Pancreas (tissue), 10 donors: ENCODE results near the gene EFCAB6. TPM values are rescaled to one million over a fixed set of nuclear protein-coding genes. Genes with fewer than 3 reads are reported as not detected.

Source experiments
- ATAC-seq, 4 donors: fragments of 200-7000 bp; cut with Tn5 transposase; one replicate each; pipeline versions ENCODE4 v1.8.0 to v1.9.1; 2020; ENCODE audit warnings: mild to moderate bottlenecking in 4 of 4, moderate library complexity in 4 of 4
- DNase-seq, 6 donors: peaks; one replicate each; pipeline ENCODE4 v3.0.0-alpha.2; 2020
- FAIRE-seq: peaks from 2 replicates; lab custom pipeline; 2012; peaks lifted over from hg19 to GRCh38; lab: Jason Lieb, UNC
- H3K27ac ChIP-seq, 4 donors: fragments of 200-600 bp; sonication (generic); 1 replicate in 3 of 4; 2 replicates in 1 of 4; pipeline versions ENCODE4 v1.5.0 to v1.8.0; 2020
- H3K27me3 ChIP-seq, 4 donors: fragments of 200-600 bp; one replicate each; pipeline ENCODE4 v1.8.0; 2021
- H3K36me3 ChIP-seq, 3 donors: fragments of 200-600 bp; sonication (generic) in 1 of 3; one replicate each; pipeline versions ENCODE4 v1.5.0 to v1.8.0; 2020 to 2021
- H3K4me1 ChIP-seq, 3 donors: fragments of 200-600 bp; one replicate each; pipeline ENCODE4 v1.8.0; 2021
- H3K4me3 ChIP-seq, 4 donors: fragments of 200-600 bp; sonication (generic) in 2 of 4; one replicate each; pipeline versions ENCODE4 v1.5.0 to v1.8.0; 2020 to 2021
- H3K9me3 ChIP-seq, 4 donors: fragments of 200-600 bp; one replicate each; pipeline ENCODE4 v1.8.0; 2021
- WGBS, 2 donors: extraction: QIAGEN DNeasy Blood & Tissue Kit; methylation state at CpG; one replicate each; pipeline ENCODE4 v1.1.7; 2013; 5-methylcytosine and 5-hydroxymethylcytosine counted together
- intact Hi-C, 3 donors: fragments of 100-400 bp; cut with DNase I; formaldehyde crosslinking; loops; one replicate each; pipeline versions ENCODE4 v1.11.1 to v1.14.2; 2022
- polyA plus RNA-seq, 2 donors: library from polyadenylated mRNA; stranded (reverse); fragments of 200-250 nt; gene quantifications; one replicate each; pipeline ENCODE4 v1.2.3, GENCODE V29; 2013
- total RNA-seq, 6 donors: library from RNA; stranded (reverse); fragmentation: NEBNext Ultra II Directional in 4 of 6; extraction: Animal tissue kit (Norgen Biotek cat#: 25700) in 4 of 6; gene quantifications; one replicate each; pipeline versions ENCODE4 v1.2.1 to v1.2.4, GENCODE V29; 2021 to 2023
- TF ChIP-seq, protein P1 (sequence below), 4 donors: fragments of 200-600 bp; sonication (generic) in 3 of 4; IDR thresholded peaks; one replicate each; pipeline versions ENCODE4 v1.5.0 to v1.8.0; 2021; ENCODE audit warnings: antibody characterized with exemption in 4 of 4
- donor health status: healthy with polysubstance abuse.
- donor health status: DM: no; HTN: no; CAD: no; lungs with moderate emphysema.
- donor health status: DM: no; HTN: no; CAD: no.
- donor health status: control.
- donor health status: control.
- donor health status: Bipolar disorder and iron deficiency.
- donor health status: DM: yes; HTN: yes; CAD: no.
- donor health status: DM: no; HTN: no; CAD: no.
- donor health status: DM: no; HTN: no; CAD: no.
- donor health status: DM: yes; HTN: yes; CAD: no.

The EFCAB6 gene
- total and polyA plus RNA-seq, 8 donors, result 1.6 to 3.4 (median 2.2) TPM

DNA sequence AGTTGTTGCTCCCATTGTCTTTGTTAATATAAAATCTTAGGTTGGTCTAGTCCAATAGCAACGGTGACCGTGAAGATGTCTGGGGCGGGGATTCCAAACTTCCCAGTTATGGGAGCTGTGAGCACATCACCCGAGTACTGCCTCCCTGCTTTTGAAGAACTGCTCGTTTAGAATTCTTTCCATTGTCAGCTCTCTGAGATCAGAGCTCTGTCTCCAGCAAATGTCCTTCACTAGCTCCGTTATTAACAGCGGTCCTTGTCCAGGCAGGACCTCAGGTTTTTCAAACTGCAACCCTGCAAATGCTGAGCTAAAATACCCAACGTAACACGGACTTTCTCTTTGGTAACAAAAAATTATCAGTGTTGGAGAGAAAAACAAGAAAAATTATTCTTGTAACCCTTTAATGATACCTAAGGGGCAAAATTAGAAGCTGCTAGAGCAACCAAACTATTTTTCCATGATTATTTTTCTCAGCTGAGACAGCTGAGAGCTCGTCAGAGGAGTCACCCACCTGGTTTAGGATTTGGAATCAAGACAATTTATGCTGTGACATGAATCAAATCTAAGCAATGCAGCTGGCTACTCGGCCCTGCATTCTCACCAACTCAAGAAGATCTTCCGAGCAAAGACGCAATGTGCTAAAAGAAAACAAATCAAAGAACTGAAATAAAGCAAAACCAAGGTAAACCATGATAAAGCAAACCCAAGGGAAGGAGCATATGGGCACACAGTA is 15.1 kb upstream of the EFCAB6 start:
- WGBS, 2 donors, result 39 to 49% methylated on average over 13 of the region's 13 CpGs
- ATAC-seq (no peak), FAIRE-seq (no peak), DNase-seq (no peak)
- peaks cover 6 to 15% (median 12%) of the 10 kb centered on the region in 3 donors for H3K4me1 ChIP-seq
- TF ChIP-seq, protein P1, sequence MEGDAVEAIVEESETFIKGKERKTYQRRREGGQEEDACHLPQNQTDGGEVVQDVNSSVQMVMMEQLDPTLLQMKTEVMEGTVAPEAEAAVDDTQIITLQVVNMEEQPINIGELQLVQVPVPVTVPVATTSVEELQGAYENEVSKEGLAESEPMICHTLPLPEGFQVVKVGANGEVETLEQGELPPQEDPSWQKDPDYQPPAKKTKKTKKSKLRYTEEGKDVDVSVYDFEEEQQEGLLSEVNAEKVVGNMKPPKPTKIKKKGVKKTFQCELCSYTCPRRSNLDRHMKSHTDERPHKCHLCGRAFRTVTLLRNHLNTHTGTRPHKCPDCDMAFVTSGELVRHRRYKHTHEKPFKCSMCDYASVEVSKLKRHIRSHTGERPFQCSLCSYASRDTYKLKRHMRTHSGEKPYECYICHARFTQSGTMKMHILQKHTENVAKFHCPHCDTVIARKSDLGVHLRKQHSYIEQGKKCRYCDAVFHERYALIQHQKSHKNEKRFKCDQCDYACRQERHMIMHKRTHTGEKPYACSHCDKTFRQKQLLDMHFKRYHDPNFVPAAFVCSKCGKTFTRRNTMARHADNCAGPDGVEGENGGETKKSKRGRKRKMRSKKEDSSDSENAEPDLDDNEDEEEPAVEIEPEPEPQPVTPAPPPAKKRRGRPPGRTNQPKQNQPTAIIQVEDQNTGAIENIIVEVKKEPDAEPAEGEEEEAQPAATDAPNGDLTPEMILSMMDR (IDR thresholded peaks at IDR 0.05), result no peak
- no peak overlapping the region for H3K4me3 ChIP-seq
- H3K27me3 ChIP-seq, result no peaks in the 10 kb centered on the region
- no peak overlapping the region for H3K27ac ChIP-seq
- no peaks in the 10 kb centered on the region for H3K36me3 ChIP-seq
- H3K9me3 ChIP-seq, result no peaks in the 10 kb centered on the region
- intact Hi-C loops, result loop anchor here in 2 of 3 donors (5.0 to 10.0 kb wide), 2 partner anchors 440 to 552 kb away; no protein-coding TSS in a partner anchor

DNA sequence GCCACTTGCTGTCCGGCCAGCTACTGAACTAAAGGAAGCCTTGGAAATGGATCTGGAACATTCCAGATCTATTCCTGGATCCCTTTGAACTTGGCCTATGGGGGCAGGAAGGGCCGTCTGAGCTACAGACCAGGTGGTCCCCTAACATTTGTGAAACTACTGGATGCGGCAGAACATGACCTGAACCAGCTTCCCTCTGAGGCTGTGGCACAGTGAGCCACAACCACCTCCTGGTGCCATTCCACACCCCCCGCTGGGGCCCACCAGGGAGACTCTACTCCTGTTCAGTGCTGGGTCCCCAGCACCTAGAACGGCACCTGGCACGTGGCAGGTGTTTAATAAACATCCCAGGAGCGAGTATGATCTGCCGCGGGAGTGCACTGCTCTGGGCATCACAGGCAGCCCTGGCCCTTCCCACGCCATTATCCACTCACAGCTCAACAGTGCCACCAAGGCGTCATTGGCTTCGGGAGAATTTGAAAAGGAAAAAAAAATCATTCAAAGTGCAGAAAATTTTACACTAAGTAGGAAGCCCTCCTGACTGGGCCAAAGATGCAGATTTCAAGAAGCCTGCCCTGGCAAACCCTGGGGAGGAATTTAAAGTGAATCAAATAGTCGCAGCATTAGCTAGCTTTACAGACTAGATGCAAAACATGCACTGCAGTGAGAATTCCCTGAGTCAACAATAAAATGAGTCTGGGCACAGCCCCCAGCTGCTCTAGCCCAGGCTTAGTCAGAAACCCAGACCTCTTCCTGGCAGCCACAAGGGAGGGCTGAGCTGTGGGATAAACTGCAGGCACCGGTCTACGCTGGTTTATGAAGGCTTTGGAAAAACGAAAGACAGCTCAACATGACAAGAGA is 14.3 kb upstream of the EFCAB6 start:
- peak in 3 of 4 donors; percentile 59 to 61 (median 60) for ATAC-seq
- Histone ChIP-seq H3K27ac (no peak overlapping the region), H3K4me3 (no peak overlapping the region)

DNA sequence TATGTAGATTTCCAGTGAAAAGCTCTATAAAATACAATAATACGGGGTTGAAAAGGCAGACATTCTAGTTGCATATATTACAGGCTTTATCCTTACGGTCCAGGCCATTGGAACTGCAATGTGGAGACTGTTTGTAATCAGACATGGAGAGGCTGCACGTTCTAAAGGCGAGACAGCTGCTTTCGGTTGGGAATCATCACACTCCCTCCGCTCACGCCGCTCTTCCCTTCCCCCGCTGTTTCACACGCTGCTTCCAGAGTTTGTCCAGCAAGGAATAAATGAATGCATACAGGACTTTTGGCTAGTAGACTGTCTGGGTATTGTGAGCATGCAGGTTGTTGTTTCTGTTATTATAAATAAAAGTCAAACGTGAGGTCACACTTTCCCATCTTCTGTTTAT is 13.5 kb upstream of the EFCAB6 start:
- intact Hi-C loops, result loop anchor here in 2 of 3 donors (5.0 to 10.0 kb wide), 2 partner anchors 438 to 551 kb away; no protein-coding TSS in a partner anchor
- DNase-seq, result peak in 1 of 6 donors; percentile 1
- ATAC-seq, result no peak

More for the DNA sequence above, 14.3 kb upstream of the EFCAB6 start:
- WGBS, 2 donors, result 22 to 27% methylated on average over 16 of the region's 16 CpGs
- no peaks in the 10 kb centered on the region for H3K9me3 ChIP-seq
- peaks cover 6 to 15% (median 12%) of the 10 kb centered on the region in 3 donors for H3K4me1 ChIP-seq
- FAIRE-seq (no peak), DNase-seq (peak in 5 of 6 donors; percentile 29 to 69 (median 44))
- TF ChIP-seq, protein P1 (IDR thresholded peaks at IDR 0.05), result peak in 3 of 4 donors; percentile 15 to 19 (median 17)
- H3K27me3 ChIP-seq, result no peaks in the 10 kb centered on the region
- no peaks in the 10 kb centered on the region for H3K36me3 ChIP-seq
- intact Hi-C loops, result loop anchor here in 2 of 3 donors (5.0 to 10.0 kb wide), 2 partner anchors 439 to 552 kb away; no protein-coding TSS in a partner anchor

DNA sequence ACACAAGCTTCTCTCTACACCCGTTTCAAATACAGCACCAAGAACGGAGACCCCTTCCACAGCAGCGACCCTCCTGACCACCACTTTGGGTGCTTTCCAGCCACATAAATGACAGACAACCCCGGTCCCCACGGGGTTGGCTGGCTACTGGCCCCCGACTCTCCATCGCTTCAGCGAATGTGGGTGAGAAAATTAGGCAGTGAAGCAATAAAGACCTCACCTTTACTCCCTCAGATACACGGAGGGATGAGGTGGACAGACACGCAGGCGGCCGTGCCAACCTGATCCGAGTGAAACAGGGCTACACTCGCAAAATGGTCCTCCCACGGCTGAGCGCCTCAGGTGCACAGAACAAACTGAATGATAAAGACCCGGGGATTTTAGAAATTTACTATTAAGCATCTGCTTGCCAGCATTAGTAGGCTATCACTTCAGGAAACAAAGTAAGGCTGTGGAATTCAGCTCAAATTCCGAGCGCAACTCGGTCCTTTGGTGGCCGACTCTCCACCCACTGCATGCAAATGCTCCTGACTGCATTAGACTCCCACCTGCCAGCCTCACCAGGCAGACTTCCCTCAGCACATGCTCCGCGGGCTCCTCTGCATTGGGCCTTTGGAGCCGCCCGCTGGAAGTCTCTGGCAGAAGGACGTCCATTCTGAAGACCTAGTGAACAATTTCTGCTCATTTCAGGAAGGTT is 12.8 kb upstream of the EFCAB6 start:
- Histone ChIP-seq H3K36me3 (no peaks in the 10 kb centered on the region), H3K4me3 (no peak overlapping the region), H3K4me1 (peaks cover 6 to 15% (median 12%) of the 10 kb centered on the region in 3 donors), H3K27me3 (no peaks in the 10 kb centered on the region), H3K9me3 (no peaks in the 10 kb centered on the region), H3K27ac (no peak overlapping the region)
- WGBS, 2 donors, result 62 to 76% methylated on average over 26 of the region's 26 CpGs
- intact Hi-C loops, result loop anchor here in 2 of 3 donors (5.0 to 10.0 kb wide), 2 partner anchors 438 to 550 kb away; no protein-coding TSS in a partner anchor
- ATAC-seq (no peak), FAIRE-seq (no peak), DNase-seq (peak in 3 of 6 donors; percentile 8 to 49 (median 30))
- TF ChIP-seq, protein P1 (IDR thresholded peaks at IDR 0.05), result no peak

More for the DNA sequence above, 13.5 kb upstream of the EFCAB6 start:
- FAIRE-seq, result no peak
- H3K9me3 ChIP-seq, result no peaks in the 10 kb centered on the region
- H3K27me3 ChIP-seq, result no peaks in the 10 kb centered on the region
- TF ChIP-seq, protein P1 (IDR thresholded peaks at IDR 0.05), result no peak
- peaks cover 6 to 15% (median 12%) of the 10 kb centered on the region in 3 donors for H3K4me1 ChIP-seq
- H3K36me3 ChIP-seq, result no peaks in the 10 kb centered on the region
- no peak overlapping the region for H3K4me3 ChIP-seq
- WGBS, 2 donors, result 78 to 83% methylated on average over 11 of the region's 11 CpGs
- H3K27ac ChIP-seq, result no peak overlapping the region
